IMR-90 (cell line): Measurements from ENCODE around the gene TAS2R10. TPM values are rescaled to one million over a fixed set of nuclear protein-coding genes. Genes with fewer than 3 reads are reported as not detected.

Experiments used
- ATAC-seq: fragments of 200-7000 bp; cut with Tn5 transposase; 2 replicates; pipeline ENCODE4 v1.9.1; 2020; ENCODE audit warnings: low read depth, mild to moderate bottlenecking, moderate library complexity
- BruUV-seq: library from RNA; stranded (reverse); fragments of 400-500 nt; replicated peaks from 2 replicates; lab custom pipeline; 2021; lab: Mats Ljungman, UMichigan
- CTCF ChIA-PET: fragments of 300-600 bp; formaldehyde crosslinking; extraction: SDS; loops from one replicate; lab custom pipeline; 2021; ENCODE audit warnings: antibody characterized with exemption; lab: Yijun Ruan, JAX
- POLR2A ChIA-PET: fragments of 300-600 bp; sonication (Branson Sonifier 250); formaldehyde crosslinking; loops from one replicate; lab custom pipeline; 2022; ENCODE audit warnings: antibody characterized with exemption; ENCODE audit not compliant: unreplicated experiment; lab: Charles Lee
- DNase-seq: peaks from one replicate; pipeline ENCODE4 v3.0.0; 2013
- H2AFZ ChIP-seq: replicated peaks from 2 replicates; pipeline ENCODE3; 2013; ENCODE audit warnings: low read length, mild to moderate bottlenecking; ENCODE audit not compliant: poor library complexity
- H2AK5ac ChIP-seq: 2 replicates; pipeline ENCODE4 v1.6.1; 2013; ENCODE audit warnings: low read depth, low read length, inconsistent platforms
- H2AK9ac ChIP-seq: replicated peaks from 2 replicates; pipeline ENCODE3; 2013; ENCODE audit warnings: mild to moderate bottlenecking, low read depth, low read length, moderate library complexity; ENCODE audit not compliant: poor library complexity
- H2BK120ac ChIP-seq: 2 replicates; pipeline ENCODE4 v1.6.1; 2013; ENCODE audit warnings: low read depth, low read length, inconsistent platforms
- H2BK15ac ChIP-seq: 3 replicates; pipeline ENCODE4 v1.6.1; 2013; ENCODE audit warnings: low read depth, low read length, inconsistent platforms
- H2BK20ac ChIP-seq: 2 replicates; pipeline ENCODE4 v1.6.1; 2013; ENCODE audit warnings: low read depth, mild to moderate bottlenecking, inconsistent platforms, low read length, moderate library complexity
- H2BK5ac ChIP-seq: 2 replicates; pipeline ENCODE4 v1.6.1; 2013; ENCODE audit warnings: mild to moderate bottlenecking, low read depth, low read length, inconsistent platforms; ENCODE audit not compliant: poor library complexity, severe bottlenecking
- H3K14ac ChIP-seq: replicated peaks from 2 replicates; pipeline ENCODE4 v1.6.1; 2013; ENCODE audit warnings: low read depth, low read length, inconsistent platforms
- H3K18ac ChIP-seq: 2 replicates; pipeline ENCODE4 v1.6.1; 2013; ENCODE audit warnings: low read depth, low read length, control low read depth
- H3K23ac ChIP-seq: 2 replicates; pipeline ENCODE4 v1.6.1; 2013; ENCODE audit warnings: low read depth, low read length, inconsistent platforms
- H3K27ac ChIP-seq: 2 replicates; pipeline ENCODE4 v1.5.1; 2013; ENCODE audit warnings: mild to moderate bottlenecking, control low read depth, low read length; ENCODE audit not compliant: insufficient read depth
- H3K27me3 ChIP-seq: 2 replicates; pipeline ENCODE4 v1.6.1; 2013; ENCODE audit warnings: low read length; ENCODE audit not compliant: control insufficient read depth, insufficient read depth
- H3K36me3 ChIP-seq: 2 replicates; pipeline ENCODE4 v1.6.1; 2013; ENCODE audit warnings: low read length, mixed read lengths; ENCODE audit not compliant: control insufficient read depth, insufficient read depth
- H3K4ac ChIP-seq: 2 replicates; pipeline ENCODE4 v1.6.1; 2013; ENCODE audit warnings: low read depth, low read length, inconsistent platforms
- H3K4me1 ChIP-seq: 2 replicates; pipeline ENCODE4 v1.6.1; 2013; ENCODE audit warnings: low read length, mixed read lengths; ENCODE audit not compliant: control insufficient read depth, insufficient read depth
- H3K4me2 ChIP-seq: 2 replicates; pipeline ENCODE4 v1.6.1; 2013; ENCODE audit warnings: low read depth, mild to moderate bottlenecking, control low read depth, low read length, moderate library complexity
- H3K4me3 ChIP-seq: 2 replicates; pipeline ENCODE4 v1.5.1; 2013; ENCODE audit warnings: low read depth, mild to moderate bottlenecking, control low read depth, low read length, moderate library complexity; ENCODE audit not compliant: insufficient read depth
- H3K56ac ChIP-seq: 2 replicates; pipeline ENCODE4 v1.6.1; 2013; ENCODE audit warnings: low read length, inconsistent platforms; ENCODE audit not compliant: insufficient read depth; ENCODE audit errors: extremely low read depth
- H3K79me1 ChIP-seq, 2 experiments: 2 replicates each; pipeline ENCODE4 v1.6.1; 2013; ENCODE audit warnings: low read length in 2 of 2, inconsistent platforms in 1 of 2, low read depth in 1 of 2
- H3K9ac ChIP-seq: 2 replicates; pipeline ENCODE4 v1.6.1; 2013; ENCODE audit warnings: low read depth, low read length, control low read depth
- H3K9me1 ChIP-seq: 2 replicates; pipeline ENCODE4 v1.6.1; 2013; ENCODE audit warnings: low read length, inconsistent platforms; ENCODE audit not compliant: insufficient read depth
- H3K9me3 ChIP-seq: 2 replicates; pipeline ENCODE4 v1.6.1; 2013; ENCODE audit warnings: low read length; ENCODE audit not compliant: control insufficient read depth, insufficient read depth
- H4K20me1 ChIP-seq: 2 replicates; pipeline ENCODE4 v1.6.1; 2013; ENCODE audit warnings: low read length, inconsistent platforms; ENCODE audit not compliant: insufficient read depth
- H4K5ac ChIP-seq: 2 replicates; pipeline ENCODE4 v1.6.1; 2013; ENCODE audit warnings: mild to moderate bottlenecking, low read depth, low read length, control low read depth
- H4K8ac ChIP-seq, 2 experiments: 2 replicates each; pipeline ENCODE4 v1.6.1; 2013; ENCODE audit warnings: low read depth in 2 of 2, low read length in 2 of 2, control low read depth in 1 of 2, inconsistent platforms in 1 of 2
- H4K91ac ChIP-seq: 2 replicates; pipeline ENCODE4 v1.6.1; 2013; ENCODE audit warnings: low read depth, low read length, inconsistent platforms; ENCODE audit not compliant: insufficient read depth
- NFE2L2 ChIP-seq: fragments of 150-350 bp; IDR thresholded peaks from 2 replicates; pipeline ENCODE4 v1.6.1; 2016; ENCODE audit warnings: low read depth, mild to moderate bottlenecking, low read length
- RFX5 ChIP-seq: IDR thresholded peaks from 2 replicates; pipeline ENCODE4 v1.8.0; 2012; ENCODE audit warnings: low read depth, mild to moderate bottlenecking, low read length, moderate library complexity
- whole genome bisulfite sequencing, 2 experiments: methylation state at CpG; one replicate each; pipeline versions ENCODE4 v1.1.5 to v1.1.7; 2013; ENCODE audit warnings: missing lambda C conversion rate in 2 of 2; ENCODE audit not compliant: insufficient read length in 1 of 2; ENCODE audit errors: extremely low coverage in 2 of 2; 5-methylcytosine and 5-hydroxymethylcytosine counted together
- dilution Hi-C: fragments of 300-500 bp; cut with HindIII; formaldehyde crosslinking; loops from one replicate; pipeline ENCODE4 v1.14.3; 2018; ENCODE audit warnings: low sequenced_read_pairs; ENCODE audit not compliant: unreplicated experiment
- in situ Hi-C: fragments of 300-500 bp; cut with MboI; formaldehyde crosslinking; loops from 3 replicates; pipeline ENCODE4 v1.14.3; 2019; ENCODE audit warnings: low sequenced_read_pairs, inconsistent platforms, mixed read lengths
- intact Hi-C: fragments of 100-400 bp; cut with micrococcal nuclease; formaldehyde crosslinking; loops from 2 replicates; pipeline ENCODE4 v1.10.0; 2022
- polyA plus RNA-seq, 3 experiments: library from polyadenylated mRNA; depleted of rRNA; stranded (reverse); fragments of >200 nt; gene quantifications; 2 replicates each; pipeline ENCODE4 v1.2.3, GENCODE V29; 2012; ENCODE audit warnings: low replicate concordance in 1 of 3
- total RNA-seq: library from RNA; depleted of rRNA; stranded (reverse); fragments of >200 nt; gene quantifications from 2 replicates; pipeline ENCODE4 v1.2.3, GENCODE V29; 2012
- TF ChIP-seq, protein P1 (sequence below): fragments of 150-350 bp; IDR thresholded peaks from 2 replicates; pipeline ENCODE4 v1.6.1; 2016; ENCODE audit warnings: low read depth, mild to moderate bottlenecking, low read length, moderate library complexity, borderline replicate concordance

Gene TAS2R10
- total and polyA plus RNA-seq, 2 of the 4 experiments (the other 2 are of a cell fraction), result 0.07 to 0.36 TPM

DNA sequence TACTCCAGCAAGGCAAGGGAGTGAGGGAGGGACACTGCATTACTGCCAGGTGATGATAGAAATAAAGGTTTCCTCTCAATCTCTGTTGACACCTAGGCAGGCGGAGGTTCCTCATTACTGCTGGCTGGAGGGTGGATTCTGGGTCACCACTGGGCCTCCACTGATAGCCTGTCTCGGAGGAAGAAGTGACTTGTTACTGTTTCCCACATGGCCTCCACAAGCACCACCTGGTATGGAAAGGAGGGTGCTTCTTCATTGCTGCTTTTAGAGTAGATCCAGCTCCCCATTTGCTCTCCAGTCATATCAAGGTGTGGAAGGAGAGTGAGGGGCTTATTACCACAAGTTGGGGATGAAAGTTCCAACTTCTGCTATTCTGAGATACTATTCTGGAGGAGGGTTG, 16.7 kb upstream of the TAS2R10 start:
- WGBS, 2 experiments, result 100% methylated on average over 1 of the region's 2 CpGs; no CpG with 5 or more reads in 1 of the 2 experiments

More for the DNA sequence above, 16.7 kb upstream of the TAS2R10 start:
- Histone ChIP-seq H3K9ac (no peak overlapping the region), H3K56ac (no peak overlapping the region), H4K8ac (no peak overlapping the region), H4K5ac (no peak overlapping the region), H3K9me1 (no peaks in the 10 kb centered on the region), H3K4me2 (no peak overlapping the region), H4K20me1 (no peaks in the 10 kb centered on the region), H2BK5ac (no peak overlapping the region), H2BK15ac (no peak overlapping the region), H3K4me3 (no peak overlapping the region), H2BK20ac (no peak overlapping the region), H2BK120ac (no peak overlapping the region), H3K4ac (no peak overlapping the region), H2AFZ (no peak overlapping the region), H3K18ac (no peak overlapping the region), H3K4me1 (no peaks in the 10 kb centered on the region), H2AK5ac (no peak overlapping the region), H3K23ac (no peak overlapping the region), H2AK9ac (no peak overlapping the region), H3K27me3 (no peaks in the 10 kb centered on the region), H3K36me3 (no peaks in the 10 kb centered on the region), H3K9me3 (no peaks in the 10 kb centered on the region), H3K14ac (no peak overlapping the region), H3K79me1 (no peaks in the 10 kb centered on the region), H3K27ac (no peak overlapping the region), H4K91ac (no peak overlapping the region)
- ChIA-PET CTCF (no interaction called here), POLR2A (no interaction called here)
- intact Hi-C loops, result no loop called here
- no TSS peak for BruUV-seq
- in situ Hi-C loops, result no loop called here
- DNase-seq, result no peak
- ATAC-seq, result no peak
- dilution Hi-C loops, result no loop called here
- TF ChIP-seq RFX5 (no peak), NFE2L2 (no peak)
- TF ChIP-seq, protein P1, sequence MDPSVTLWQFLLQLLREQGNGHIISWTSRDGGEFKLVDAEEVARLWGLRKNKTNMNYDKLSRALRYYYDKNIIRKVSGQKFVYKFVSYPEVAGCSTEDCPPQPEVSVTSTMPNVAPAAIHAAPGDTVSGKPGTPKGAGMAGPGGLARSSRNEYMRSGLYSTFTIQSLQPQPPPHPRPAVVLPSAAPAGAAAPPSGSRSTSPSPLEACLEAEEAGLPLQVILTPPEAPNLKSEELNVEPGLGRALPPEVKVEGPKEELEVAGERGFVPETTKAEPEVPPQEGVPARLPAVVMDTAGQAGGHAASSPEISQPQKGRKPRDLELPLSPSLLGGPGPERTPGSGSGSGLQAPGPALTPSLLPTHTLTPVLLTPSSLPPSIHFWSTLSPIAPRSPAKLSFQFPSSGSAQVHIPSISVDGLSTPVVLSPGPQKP, result no peak
